HG03095 (cell line): ENCODE results near the gene ABHD18.
"Not testable (repeated sequence)": the region's sequence is repeated elsewhere in the genome, so short reads cannot be mapped to it uniquely, and the experiment has no call there.

Experiments
- ATAC-seq: cut with Tn5 transposase; IDR thresholded peaks from one replicate; pipeline ENCODE4 v1.9.1; 2021; ENCODE audit warnings: moderate library complexity; ENCODE audit not compliant: unreplicated experiment

The ABHD18 gene

GRCh38 chr4:127965062-127965802, at the start of gene ABHD18, which contains the start of gene MFSD8:
TSS of gene ABHD18 (plus strand) at chr4:127965406. CDS start at chr4:127982956, 17,550 bp downstream.
TSS of gene MFSD8 (minus strand) at chr4:127965173. CDS start at chr4:127965133, 40 bp downstream.
- ATAC-seq: peak; percentile 96

GRCh38 chr4:127916512-127916911, 48.7 kb upstream of the ABHD18 start:
- no peak for ATAC-seq

- no peak for ATAC-seq
These were observed 48.1 kb upstream of the ABHD18 start for GRCh38 chr4:127917151-127917550.

- ATAC-seq: no peak
These were observed 44.7 kb upstream of the ABHD18 start for GRCh38 chr4:127920521-127920920.

- ATAC-seq: no peak
These were observed 43.0 kb upstream of the ABHD18 start for GRCh38 chr4:127922226-127922625.

- not testable (repeated sequence) for ATAC-seq
These were observed 39.5 kb upstream of the ABHD18 start for GRCh38 chr4:127925720-127926119.

- ATAC-seq: no peak
These were observed 35.0 kb upstream of the ABHD18 start for GRCh38 chr4:127930175-127930574.

GRCh38 chr4:127931836-127932235, 33.4 kb upstream of the ABHD18 start:
- ATAC-seq: not testable (repeated sequence)

GRCh38 chr4:127936974-127937373, 28.2 kb upstream of the ABHD18 start:
- no peak for ATAC-seq

GRCh38 chr4:127957105-127957504, 8.1 kb upstream of the ABHD18 start:
- ATAC-seq: no peak

- ATAC-seq: no peak
These were observed 5.4 kb upstream of the ABHD18 start for GRCh38 chr4:127959794-127960193.

- ATAC-seq: not testable (repeated sequence)
These were observed 1.4 kb upstream of the ABHD18 start for GRCh38 chr4:127963633-127964398.

- ATAC-seq: peak; percentile 21
These were observed 662 bp upstream of the ABHD18 start for GRCh38 chr4:127964426-127965061.

- ATAC-seq: peak; percentile 39
These were observed 583 bp downstream of the ABHD18 start for GRCh38 chr4:127965803-127966175.

GRCh38 chr4:127967141-127967775, 2.1 kb downstream of the ABHD18 start:
- ATAC-seq: no peak

GRCh38 chr4:127968586-127968985, 3.4 kb downstream of the ABHD18 start:
- ATAC-seq: no peak

- ATAC-seq: not testable (repeated sequence)
These were observed 5.7 kb downstream of the ABHD18 start for GRCh38 chr4:127970925-127971324.

- ATAC-seq: no peak
These were observed 10.0 kb downstream of the ABHD18 start for GRCh38 chr4:127975121-127975770.

- no peak for ATAC-seq
These were observed 13.7 kb downstream of the ABHD18 start for GRCh38 chr4:127978930-127979329.

- ATAC-seq: no peak
These were observed 17.2 kb downstream of the ABHD18 start for GRCh38 chr4:127982445-127982844.

- ATAC-seq: no peak
These were observed 20.8 kb downstream of the ABHD18 start for GRCh38 chr4:127985989-127986388.
